Thyroid gland (tissue), 4 donors: Measurements from ENCODE around the gene ANKRD6. TPM values are rescaled to one million over a fixed set of nuclear protein-coding genes. Genes with fewer than 3 reads are reported as not detected.

Source experiments
- DNase-seq, 2 donors: peaks; one replicate each; pipeline ENCODE4 v3.0.0-alpha.2; 2019
- H3K27ac ChIP-seq, 3 donors: fragments of 200-600 bp; sonication (generic); 1 replicate in 2 of 3; 2 replicates in 1 of 3; pipeline ENCODE4 v1.5.1; 2016 to 2019; ENCODE audit warnings: mild to moderate bottlenecking in 1 of 3, moderate library complexity in 1 of 3
- H3K27me3 ChIP-seq: fragments of 200-600 bp; sonication (generic); one replicate; pipeline ENCODE4 v1.5.1; 2019
- H3K36me3 ChIP-seq, 2 donors: fragments of 200-600 bp; sonication (generic); one replicate each; pipeline ENCODE4 v1.5.1; 2016 to 2019
- H3K4me1 ChIP-seq, 2 donors: fragments of 200-600 bp; sonication (generic); one replicate each; pipeline ENCODE4 v1.5.1; 2017 to 2019
- H3K4me3 ChIP-seq, 3 donors: fragments of 200-600 bp; sonication (generic); replicated peaks in 1 of 3; 1 replicate in 2 of 3; 2 replicates in 1 of 3; pipeline ENCODE4 v1.5.1; 2016; ENCODE audit warnings: mild to moderate bottlenecking in 1 of 3
- H3K9me3 ChIP-seq: fragments of 200-600 bp; sonication (generic); one replicate; pipeline ENCODE4 v1.5.1; 2017
- CTCF ChIP-seq, 6 experiments: fragments of 200-600 bp in 3 of 6; fragments of 450-650 bp in 3 of 6; sonication (generic) in 3 of 6; IDR thresholded peaks; one replicate each; pipeline ENCODE4 v1.5.1; 2016 to 2019; ENCODE audit warnings: antibody characterized with exemption in 6 of 6, mild to moderate bottlenecking in 2 of 6, inconsistent platforms in 1 of 6, moderate library complexity in 1 of 6
- POLR2A ChIP-seq, 2 donors: fragments of 450-650 bp; IDR thresholded peaks; one replicate each; pipeline ENCODE4 v1.6.1; 2017; ENCODE audit warnings: antibody characterized with exemption in 2 of 2, mild to moderate bottlenecking in 2 of 2, moderate library complexity in 1 of 2
- WGBS, 2 donors: methylation state at CpG; one replicate each; pipeline ENCODE4 v1.1.5; 2017; 5-methylcytosine and 5-hydroxymethylcytosine counted together
- intact Hi-C: fragments of 100-400 bp; cut with DNase I; formaldehyde crosslinking; loops from one replicate; pipeline ENCODE4 v1.15.1; 2023
- total RNA-seq, 4 donors: library from RNA; depleted of rRNA; stranded (reverse); fragments of >200 nt; gene quantifications; one replicate each; pipeline ENCODE4 v1.2.3, GENCODE V29; 2016

Gene ANKRD6
- total RNA-seq, 4 donors from 2014 or later = 18.2 to 50.6 (median 20.6) TPM

DNA sequence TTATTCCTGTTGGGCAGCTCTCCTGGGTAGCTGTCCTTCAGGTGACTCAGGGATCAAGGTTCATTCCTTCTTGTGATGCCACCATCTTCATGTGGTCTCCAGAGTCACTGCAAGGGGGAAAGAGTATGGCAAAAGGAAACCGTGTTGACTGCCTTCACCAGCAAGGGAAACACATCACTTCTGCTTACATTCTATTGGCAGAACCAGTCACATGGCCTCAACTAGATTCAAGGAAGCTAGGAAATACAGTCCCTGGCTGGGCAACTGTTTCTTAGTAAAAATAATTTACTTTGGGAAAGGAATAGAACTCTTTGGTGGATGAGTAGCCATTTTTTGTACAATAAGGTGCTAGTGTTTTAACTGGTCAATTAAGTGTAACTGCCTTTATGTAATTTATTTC lies 5.3 kb downstream of the ANKRD6 start:
- Histone ChIP-seq H3K4me1 (no peaks in the 10 kb centered on the region), H3K27ac (no peak overlapping the region), H3K9me3 (no peaks in the 10 kb centered on the region), H3K27me3 (no peaks in the 10 kb centered on the region), H3K36me3 (no peaks in the 10 kb centered on the region), H3K4me3 (no peak overlapping the region)
- WGBS, 2 donors = 76 to 77% methylated on average over 1 of the region's 1 CpG
- TF ChIP-seq CTCF (IDR thresholded peaks at IDR 0.05) (no peak), POLR2A (IDR thresholded peaks at IDR 0.05) (no peak)
- DNase-seq = no peak
- intact Hi-C loops = no loop called here

DNA sequence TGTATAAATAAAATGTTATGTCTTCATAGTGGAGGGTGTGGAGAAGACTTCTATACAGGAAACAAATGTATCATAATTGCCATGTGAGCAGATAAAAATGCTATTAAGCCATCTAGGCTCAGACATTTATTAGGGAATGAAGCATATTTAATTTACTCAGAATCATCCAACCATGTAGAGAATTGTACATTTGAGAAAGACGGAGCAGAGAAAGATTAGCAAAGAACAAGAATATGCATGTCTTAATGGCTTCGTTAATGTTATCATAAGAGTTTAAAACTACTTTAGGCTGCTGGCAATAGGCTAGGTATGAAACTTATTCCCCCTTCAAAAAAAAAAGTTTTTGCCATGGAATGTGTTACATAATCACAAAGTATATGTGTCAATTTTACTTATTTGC lies 6.1 kb downstream of the ANKRD6 start:
- DNase-seq = no peak
- no peak overlapping the region for H3K27ac ChIP-seq
- no peaks in the 10 kb centered on the region for H3K27me3 ChIP-seq
- H3K9me3 ChIP-seq = no peaks in the 10 kb centered on the region
- no peak overlapping the region for H3K4me3 ChIP-seq
- intact Hi-C loops = no loop called here
- no peaks in the 10 kb centered on the region for H3K36me3 ChIP-seq
- no peaks in the 10 kb centered on the region for H3K4me1 ChIP-seq
- TF ChIP-seq POLR2A (IDR thresholded peaks at IDR 0.05) (no peak), CTCF (IDR thresholded peaks at IDR 0.05) (no peak)
- 98 to 99% methylated on average over 2 of the region's 2 CpGs for WGBS, 2 donors

GRCh38 chr6:89440200-89440599 lies 7.2 kb downstream of the ANKRD6 start:
- Histone ChIP-seq H3K36me3 (no peaks in the 10 kb centered on the region), H3K27me3 (no peaks in the 10 kb centered on the region), H3K4me3 (no peak overlapping the region), H3K9me3 (no peaks in the 10 kb centered on the region), H3K27ac (no peak overlapping the region), H3K4me1 (no peaks in the 10 kb centered on the region)
- DNase-seq = no peak
- WGBS, 2 donors = 94 to 96% methylated on average over 3 of the region's 3 CpGs
- intact Hi-C loops = no loop called here
- TF ChIP-seq CTCF (IDR thresholded peaks at IDR 0.05) = no peak
- no peak for TF ChIP-seq POLR2A (IDR thresholded peaks at IDR 0.05)

GRCh38 chr6:89443658-89444057 lies 10.7 kb downstream of the ANKRD6 start:
- Histone ChIP-seq H3K4me3 (no peak overlapping the region), H3K4me1 (no peaks in the 10 kb centered on the region), H3K27ac (no peak overlapping the region), H3K9me3 (no peaks in the 10 kb centered on the region), H3K27me3 (no peaks in the 10 kb centered on the region), H3K36me3 (no peaks in the 10 kb centered on the region)
- TF ChIP-seq POLR2A (IDR thresholded peaks at IDR 0.05) = no peak
- TF ChIP-seq CTCF (IDR thresholded peaks at IDR 0.05) = no peak
- 86 to 87% methylated on average over 5 of the region's 5 CpGs for WGBS, 2 donors
- no peak for DNase-seq
- intact Hi-C loops = no loop called here

GRCh38 chr6:89449193-89449592 lies 16.2 kb downstream of the ANKRD6 start:
- H3K9me3 ChIP-seq = no peaks in the 10 kb centered on the region
- intact Hi-C loops = no loop called here
- DNase-seq = no peak
- H3K4me3 ChIP-seq = no peak overlapping the region
- 19 to 39% methylated on average over 1 of the region's 1 CpG for WGBS, 2 donors
- no peak for TF ChIP-seq POLR2A (IDR thresholded peaks at IDR 0.05)
- TF ChIP-seq CTCF (IDR thresholded peaks at IDR 0.05) = no peak
- no peak overlapping the region for H3K27ac ChIP-seq
- H3K36me3 ChIP-seq = no peaks in the 10 kb centered on the region
- H3K4me1 ChIP-seq = no peaks in the 10 kb centered on the region
- H3K27me3 ChIP-seq = no peaks in the 10 kb centered on the region
